ENCODE measurements around the gene ITGB3.

The ITGB3 gene

DNA sequence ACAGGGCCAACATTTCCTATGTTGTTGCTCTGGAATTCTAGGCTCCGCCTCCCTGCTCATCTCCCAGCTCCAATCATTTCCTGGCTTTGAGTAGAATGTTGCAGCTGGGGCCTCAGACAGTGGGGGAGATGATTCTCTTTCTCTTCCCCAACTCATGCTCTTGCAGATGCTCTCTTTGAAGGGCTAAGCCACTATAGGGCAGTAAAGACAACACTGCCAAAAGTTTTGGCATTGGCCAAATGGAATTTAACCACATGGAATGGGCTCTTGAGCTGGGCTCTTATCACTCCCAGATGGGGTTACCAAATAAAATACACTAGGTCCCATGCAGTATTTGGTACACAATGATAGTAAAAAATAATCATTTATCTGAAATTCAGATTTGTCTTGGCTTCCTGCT is 50.6 kb downstream of the ITGB3 start:
- DNase-seq = peak; percentile 42

DNA sequence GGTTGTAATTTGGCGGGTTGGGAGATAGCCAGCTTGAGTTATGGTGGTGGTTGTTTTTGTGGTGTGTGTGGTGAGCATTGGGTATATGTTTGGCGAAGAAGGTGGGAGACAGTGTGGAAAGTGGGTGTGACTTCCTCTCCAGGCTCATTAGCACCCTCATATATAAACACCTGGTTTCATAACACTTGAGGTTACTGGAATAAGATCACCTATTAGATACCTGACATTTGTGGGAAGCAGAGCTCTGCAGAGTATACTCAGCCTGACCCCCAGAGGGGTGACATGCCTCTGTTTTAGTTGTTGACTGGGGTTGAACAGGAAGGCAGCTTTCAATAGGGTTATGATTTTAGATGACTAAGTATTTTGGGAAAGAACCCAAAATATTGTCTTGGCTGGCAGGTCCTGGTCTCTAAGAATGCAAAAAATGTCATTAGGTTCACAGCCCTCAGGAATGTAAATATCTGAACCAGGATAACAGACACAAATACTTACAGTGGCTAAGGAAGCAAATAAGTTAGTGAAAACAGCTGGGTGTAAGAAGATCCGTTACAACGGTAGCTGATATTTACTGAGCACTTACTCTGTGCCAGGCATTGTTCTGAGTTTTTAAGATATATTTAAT is 51.8 kb downstream of the ITGB3 start:
- DNase-seq = peak; percentile 97

DNA sequence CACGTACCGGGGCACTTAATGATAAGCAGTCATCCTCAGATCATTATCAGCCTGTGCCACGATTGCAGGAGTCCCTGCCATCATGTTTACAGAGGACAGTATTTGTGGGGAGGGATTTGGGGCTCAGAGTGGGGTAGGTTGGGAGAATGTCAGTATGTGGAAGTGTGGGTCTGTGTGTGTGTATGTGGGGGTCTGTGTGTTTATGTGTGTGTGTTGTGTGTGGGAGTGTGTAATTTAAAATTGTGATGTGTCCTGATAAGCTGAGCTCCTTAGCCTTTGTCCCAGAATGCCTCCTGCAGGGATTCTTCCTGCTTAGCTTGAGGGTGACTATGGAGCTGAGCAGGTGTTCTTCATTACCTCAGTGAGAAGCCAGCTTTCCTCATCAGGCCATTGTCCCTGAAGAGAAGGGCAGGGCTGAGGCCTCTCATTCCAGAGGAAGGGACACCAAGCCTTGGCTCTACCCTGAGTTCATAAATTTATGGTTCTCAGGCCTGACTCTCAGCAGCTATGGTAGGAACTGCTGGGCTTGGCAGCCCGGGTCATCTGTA is 56.6 kb downstream of the ITGB3 start:
- DNase-seq = no peak

DNA sequence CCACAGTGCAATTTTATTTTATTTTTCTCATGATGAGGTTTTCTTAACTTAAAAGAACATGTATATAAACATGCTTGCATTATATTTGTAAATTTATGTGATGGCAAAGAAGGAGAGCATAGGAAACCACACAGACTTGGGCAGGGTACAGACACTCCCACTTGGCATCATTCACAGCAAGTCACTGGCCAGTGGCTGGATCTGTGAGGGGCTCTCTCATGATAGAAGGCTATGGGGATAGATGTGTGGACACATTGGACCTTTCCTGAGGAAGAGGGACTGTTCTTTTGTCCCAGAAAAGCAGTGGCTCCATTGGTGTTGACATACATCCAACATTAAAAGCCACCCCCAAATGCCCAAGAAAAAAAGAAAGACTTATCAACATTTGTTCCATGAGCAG is 57.8 kb downstream of the ITGB3 start:
- no peak for DNase-seq

DNA sequence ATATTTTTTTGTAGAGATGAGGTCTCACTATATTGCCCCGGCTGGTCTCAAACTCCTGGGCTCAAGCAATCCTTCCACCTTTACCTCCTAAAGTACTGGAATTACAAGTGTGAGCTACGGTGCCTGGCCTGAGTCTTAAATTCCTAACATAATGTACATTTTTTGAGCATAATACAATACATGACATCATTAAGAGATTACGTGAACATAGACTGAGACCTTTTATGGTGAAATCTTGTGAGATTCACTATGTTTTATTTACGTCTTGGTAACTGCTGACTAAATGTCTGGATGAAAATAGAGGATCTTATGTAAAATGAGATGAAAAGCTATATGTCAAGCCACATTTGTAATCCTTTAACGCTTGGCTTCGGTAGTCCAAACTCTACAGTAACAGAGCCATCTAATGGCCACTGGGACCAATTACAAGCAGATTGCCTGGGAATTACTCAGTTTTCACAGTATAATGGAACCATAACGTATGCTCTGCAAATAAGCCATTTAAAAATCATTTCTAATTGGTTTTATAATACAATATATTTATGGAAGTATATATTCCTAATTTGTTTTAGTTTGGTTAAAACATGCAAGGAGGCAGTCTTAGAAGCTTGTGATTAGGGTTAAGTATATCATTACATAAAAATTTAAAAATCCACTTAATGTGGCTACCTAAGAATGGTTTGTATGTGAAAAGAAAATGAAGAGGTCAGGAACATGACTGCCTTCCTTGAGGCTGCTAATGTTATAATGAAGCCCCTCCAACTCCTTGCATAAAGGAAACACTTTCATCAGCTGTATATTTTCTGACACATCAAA is 62.0 kb downstream of the ITGB3 start:
- peak; percentile 94 for DNase-seq

DNA sequence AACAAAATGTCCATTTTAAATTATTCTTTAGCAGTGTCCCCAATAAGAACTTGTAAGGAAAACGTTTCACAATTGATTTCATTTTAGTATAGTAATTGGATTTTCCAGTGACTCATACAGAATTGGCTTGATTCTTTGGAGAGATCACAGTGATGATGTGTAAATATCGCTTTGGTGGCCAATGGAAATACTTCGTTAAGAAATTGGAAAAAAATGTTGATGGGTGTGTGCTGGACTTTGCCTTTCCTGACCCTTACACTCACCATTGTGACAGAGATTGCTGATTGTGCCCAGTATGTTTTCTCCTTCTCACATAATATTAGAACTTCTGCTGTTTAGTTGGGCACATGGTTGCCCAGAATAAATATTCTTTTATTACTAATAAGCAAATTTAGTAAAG is 62.7 kb downstream of the ITGB3 start:
- DNase-seq = peak; percentile 40

DNA sequence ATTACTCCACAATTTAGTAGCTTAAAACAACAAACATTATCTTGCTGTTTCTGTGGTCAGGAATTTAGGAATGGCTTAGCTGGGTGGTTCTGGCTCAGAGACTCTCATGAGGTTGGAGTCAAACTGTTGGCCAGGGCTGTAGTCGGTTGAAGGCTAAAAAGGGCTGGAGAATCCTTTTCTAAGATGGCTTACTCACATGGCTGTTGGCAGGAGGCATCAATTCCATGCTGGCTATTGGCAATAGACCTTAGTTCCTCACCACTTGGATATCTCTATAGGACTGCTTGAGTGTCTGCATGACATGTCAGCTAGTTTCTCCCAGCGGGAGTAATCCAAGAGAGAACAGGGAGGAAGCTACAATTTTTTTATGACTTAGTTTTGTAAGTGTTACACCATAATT is 63.5 kb downstream of the ITGB3 start:
- DNase-seq = peak; percentile 23

DNA sequence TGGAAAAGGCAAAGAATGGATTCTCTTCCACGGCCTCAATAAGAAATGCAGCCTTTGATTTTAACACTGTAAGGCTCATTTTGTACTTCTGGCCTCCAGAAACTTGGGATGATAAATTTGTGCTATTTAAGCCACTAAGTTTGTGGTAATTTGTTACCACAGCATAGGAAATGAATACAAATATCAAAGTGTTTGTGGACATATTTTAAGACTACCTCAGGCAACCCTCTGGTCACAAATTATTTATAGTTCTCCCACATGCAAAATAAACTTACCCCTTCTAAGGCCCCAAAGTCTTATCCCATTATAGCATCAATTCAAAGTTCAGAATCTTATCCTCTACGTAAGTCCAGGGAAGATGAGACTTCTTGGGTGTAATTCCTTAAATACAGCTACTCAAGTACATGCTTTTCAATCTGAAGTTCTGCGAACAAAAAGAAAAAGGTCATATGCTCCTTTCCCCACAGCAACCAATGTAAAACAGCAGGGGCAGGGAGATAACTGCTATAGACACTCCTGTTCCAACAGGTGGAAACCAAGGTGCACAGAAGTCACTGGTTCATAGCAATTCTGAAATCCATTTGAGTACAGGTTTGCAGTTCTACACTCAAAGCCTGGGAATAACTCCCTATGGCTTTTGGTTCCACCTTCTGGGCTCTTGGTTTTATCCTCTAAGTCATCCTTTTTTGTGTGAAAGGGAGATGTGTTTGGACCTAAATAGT is 64.7 kb downstream of the ITGB3 start:
- DNase-seq = no peak

DNA sequence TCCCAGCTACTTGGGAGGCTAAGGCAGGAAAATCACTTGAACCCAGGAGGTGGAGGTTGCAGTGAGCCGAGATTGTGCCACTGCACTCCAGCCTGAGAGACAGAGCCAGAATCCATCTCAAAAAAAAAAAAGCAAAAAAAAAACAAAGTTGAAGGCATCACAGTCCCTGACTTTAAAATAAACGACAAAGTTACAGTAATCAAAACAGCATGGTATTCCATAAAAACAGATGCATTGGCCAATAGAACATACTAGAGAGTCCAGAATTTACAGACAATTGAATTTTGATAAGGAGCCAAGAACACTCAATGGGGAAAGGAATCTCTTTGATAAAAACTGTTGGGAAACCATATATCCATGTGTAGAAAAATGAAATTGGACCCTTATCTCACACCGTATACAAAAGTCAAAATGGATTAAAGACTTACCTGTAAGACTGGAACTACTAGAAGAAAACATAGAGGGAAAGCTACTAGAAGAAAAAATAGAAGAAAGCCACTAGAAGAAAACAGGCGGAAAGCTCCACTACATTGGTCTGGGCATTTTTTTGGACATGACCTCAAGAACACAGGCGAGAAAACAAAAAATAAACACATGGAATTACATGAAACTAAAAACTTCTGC is 67.4 kb downstream of the ITGB3 start:
- DNase-seq = no peak

DNA sequence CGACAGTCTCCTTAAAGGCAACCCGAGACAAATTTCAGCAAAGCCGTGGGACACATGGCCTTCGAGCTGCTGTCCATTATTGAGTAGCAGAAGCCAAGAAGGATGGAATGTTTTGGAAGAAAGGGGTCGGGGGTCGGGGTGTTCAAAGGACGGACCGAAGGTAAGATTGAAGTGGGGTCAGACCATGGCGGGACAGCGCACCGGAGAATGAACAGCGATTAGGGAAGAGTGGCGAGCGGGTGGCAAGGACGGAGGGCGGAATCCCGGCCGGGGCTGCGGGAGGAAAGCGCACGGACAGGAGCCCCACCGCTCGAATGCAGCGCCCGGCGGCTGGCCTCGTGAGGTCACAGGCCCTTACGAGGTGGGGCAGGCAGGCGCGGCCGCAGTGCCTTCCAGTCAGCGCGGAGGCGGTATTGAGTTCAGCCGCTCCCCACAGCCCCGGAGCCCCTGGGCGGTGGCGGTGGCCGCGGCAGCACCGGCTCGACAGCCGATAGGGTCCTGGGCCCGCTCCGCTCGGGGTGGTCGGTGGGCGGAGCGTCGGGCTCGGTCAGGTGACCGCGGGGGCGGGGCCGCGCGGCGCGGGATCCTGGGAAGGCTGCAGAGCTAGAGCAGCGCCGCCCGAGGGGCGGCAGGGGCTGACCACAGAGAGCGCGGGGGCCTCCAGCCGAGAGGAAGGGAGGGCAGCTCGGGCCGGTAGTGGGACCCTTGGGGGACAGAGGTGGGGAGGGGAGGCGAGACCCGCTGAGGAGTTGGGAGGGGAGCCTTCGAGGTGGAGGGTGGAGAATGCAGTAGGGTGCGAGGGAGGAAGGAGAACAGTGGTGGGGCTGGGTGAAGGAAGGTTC is 70.0 kb downstream of the ITGB3 start, which contains the start of gene EFCAB13:
Gene EFCAB13 (plus strand): TSS at position 574 of the 842 bp plus-strand sequence. CDS start 4,399 bp downstream, outside the sequence.
- peak; percentile 83 for DNase-seq

DNA sequence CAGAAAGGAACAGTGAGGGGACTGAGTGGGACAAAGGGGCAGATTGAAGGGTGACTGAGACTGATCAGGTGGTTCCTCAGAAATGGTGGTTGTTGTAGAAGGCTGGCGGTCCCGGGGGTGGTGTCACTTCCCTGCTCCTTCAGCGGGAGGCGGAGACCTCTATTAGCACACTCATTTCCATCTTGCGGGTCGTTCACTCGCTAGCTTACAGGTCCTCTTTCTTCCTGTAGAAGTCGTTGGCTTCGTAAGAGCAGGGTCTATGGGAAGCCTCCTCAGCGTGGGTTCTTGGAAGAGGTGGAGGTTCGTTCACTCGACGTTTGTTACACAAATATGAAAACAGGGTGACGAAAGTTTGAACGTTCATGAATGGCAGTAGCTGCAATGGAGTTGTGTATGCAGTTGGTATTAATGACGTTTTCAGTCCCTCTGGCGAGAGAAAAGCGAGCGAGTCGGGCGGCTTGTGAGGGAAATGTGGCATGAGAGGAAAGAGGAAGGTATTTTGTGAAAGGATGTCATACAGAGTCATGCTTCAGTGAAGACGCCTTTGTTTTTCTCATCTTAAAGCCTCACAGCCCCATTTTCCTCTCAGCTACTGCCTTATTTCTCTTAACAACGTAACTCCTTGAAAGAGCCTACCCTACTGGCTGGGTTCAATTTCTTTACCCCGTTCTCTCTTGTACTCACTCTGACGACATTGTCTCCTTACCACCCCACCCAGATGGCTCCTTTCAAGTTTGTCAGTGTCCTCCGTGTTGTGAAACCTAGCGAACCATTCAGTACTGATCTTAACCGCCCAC is 70.8 kb downstream of the ITGB3 start:
- no peak for DNase-seq

DNA sequence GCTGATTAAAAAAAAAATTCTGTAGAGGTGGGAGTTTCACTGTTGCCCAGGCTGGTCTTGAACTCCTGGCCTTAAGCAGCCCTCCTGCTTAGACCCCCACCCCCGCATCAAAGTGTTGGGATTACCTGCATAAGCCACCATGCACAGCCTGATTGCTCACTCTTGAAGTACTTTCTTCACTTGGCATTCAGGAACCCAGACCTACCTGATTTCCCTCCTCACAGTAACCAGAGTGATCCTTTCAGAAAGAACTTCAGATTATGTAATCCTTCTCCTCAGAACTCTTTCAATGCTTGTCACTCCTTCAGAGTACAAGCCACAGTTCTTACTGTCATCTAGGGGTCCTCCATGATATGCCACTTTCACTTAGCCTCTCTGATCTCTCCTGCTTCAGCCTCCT is 71.5 kb downstream of the ITGB3 start:
- DNase-seq = no peak

DNA sequence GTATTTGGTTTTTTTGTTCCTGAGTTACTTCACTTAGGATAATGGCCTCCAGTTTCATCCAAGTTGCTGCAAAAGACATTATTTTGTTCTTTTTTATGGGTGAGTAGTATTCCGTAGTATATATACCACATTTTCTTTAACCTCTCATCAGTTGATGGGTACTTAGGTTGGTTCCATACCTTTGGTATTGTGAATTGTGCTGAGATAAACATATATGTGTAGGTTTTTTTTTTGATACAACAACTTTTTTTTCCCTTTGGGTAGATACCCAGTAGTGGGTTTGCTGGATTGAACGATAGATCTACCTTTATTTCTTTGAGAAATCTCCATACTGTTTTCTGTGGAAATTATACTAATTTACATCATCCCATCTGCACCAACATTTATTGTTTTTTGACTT is 76.9 kb downstream of the ITGB3 start:
- DNase-seq = no peak

DNA sequence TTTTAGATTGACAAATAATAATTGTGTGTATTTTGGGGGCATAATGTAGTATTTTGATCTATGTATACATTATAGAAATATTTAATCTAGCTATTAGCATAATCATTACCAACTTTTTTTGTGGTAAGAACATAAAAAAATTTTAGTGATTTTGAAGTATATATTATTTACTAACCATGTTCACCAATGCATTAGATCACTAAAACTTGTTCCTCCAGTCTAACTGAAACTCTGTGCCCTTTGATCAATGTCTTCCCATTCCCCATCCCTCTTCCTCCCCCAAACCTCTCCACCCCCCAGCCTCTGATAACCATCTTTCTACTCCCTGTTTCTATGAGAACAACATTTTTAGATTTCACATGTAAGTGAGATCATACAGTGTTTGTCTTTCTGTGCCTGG is 78.7 kb downstream of the ITGB3 start:
- DNase-seq = no peak

DNA sequence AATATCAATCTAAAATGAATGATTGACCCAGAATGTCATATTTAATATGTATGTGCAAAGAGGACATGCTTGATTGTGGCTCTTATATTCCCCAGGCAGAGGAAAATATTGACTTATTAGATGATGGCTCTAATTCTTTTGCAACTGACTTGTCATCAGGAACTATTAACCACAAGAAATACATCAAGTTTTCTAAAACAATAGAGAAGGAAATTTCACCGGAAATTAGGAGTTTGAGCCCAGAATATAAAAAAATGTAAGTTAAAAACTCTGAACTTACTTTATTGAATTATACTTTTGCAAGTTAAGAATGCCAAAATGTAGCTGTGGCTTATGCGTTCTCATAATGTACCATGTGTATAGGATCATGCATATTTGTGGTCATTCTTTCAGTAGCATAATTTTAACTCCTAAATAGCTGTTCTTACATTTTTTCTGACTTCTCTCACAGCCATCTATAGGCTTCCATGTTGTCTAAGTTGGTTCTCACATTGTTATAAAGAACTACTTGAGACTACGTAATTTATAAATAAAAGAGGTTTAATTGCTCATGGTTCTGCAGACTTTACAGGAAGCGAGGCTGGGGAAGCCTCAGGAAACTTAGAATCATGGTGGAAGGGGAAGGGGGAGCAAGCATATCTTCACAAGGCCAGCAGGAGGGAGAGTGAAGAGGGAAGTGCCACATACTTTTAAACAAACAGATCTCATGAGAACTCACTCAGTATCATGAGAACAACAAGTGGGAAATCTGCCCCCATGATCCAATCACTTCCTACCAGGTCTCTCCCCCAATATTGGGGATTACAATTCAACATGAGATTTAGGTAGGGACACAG is 81.7 kb downstream of the ITGB3 start:
- peak; percentile 60 for DNase-seq

DNA sequence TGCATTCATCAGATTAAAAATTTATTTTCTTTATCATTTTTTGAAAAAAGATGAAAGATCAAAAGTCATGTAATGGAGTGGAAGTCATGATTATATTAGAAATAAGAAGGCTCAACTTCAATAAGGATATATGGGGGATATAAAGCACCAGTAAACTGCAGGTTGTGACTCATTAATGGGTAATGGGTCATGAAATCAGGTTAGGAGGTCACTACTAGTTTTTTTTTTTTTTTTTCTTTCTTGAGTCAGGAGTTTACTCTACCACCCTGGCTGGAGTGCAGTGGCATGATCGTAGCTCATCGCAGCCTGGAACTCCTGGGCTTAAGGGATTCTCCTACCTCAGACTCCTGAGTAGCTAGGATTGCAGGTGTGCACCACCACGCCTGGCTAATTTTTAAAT is 84.4 kb downstream of the ITGB3 start:
- no peak for DNase-seq

DNA sequence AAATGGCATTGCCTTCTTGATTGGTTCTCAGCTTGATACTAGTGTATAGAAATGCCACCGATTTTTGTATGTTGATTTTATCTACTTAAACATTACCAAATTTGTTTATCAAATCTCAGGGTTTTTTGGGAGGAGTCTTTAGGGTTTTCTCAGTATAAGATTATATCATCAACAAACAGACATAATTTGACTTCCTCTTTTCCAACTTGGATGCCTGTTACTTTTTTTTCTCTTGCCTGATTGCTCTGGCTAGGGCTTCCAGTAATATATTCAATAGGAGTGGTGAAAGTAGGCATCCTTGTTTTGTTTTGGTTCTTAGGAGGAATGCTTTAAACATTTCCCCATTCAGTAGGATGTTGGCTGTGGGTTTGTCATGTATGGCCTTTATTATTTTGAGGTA is 99.2 kb downstream of the ITGB3 start:
- no peak for DNase-seq

DNA sequence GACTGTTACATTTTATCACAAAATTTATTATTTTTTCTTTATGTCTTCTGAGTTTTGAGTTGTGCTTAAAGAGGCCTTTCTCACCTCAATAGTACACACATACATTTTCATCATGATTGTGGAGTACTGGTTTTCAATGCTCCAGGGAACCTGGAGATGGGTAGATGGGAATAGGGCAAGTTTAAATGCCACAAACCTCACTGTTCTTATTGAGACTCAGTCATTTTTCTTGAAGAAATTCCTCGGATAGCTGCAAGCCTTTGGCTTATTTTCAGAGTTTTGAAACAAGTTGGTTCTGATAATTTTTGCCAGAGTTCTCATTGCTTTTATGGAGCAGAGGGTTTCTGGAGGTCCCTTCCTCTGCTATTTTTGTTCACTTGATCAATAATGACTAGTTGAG is 105.0 kb downstream of the ITGB3 start:
- DNase-seq = no peak

All from fibroblast of skin of right biceps (primary cell).